ENCODE measurements around the gene PRSS33.
A peak's percentile ranks its signal among the peaks of the same experiment; 100 is the strongest.

Gene PRSS33

GRCh38 chr16:2757344-2757743 is 30.0 kb downstream of the PRSS33 start:
- DNase-seq, result no peak

GRCh38 chr16:2756288-2757015 is 30.9 kb downstream of the PRSS33 start:
- DNase-seq, result no peak

- DNase-seq, result no peak
Observed at GRCh38 chr16:2755158-2755557, 32.2 kb downstream of the PRSS33 start.

- no peak for DNase-seq
Observed at GRCh38 chr16:2753733-2754020, 33.7 kb downstream of the PRSS33 start.

GRCh38 chr16:2752850-2753732 is 34.3 kb downstream of the PRSS33 start:
- peak; percentile 84 for DNase-seq

GRCh38 chr16:2752035-2752849 is 35.1 kb downstream of the PRSS33 start, which contains the start of gene SRRM2:
Gene SRRM2 (plus strand): TSS chr16:2752638. CDS start chr16:2756365, 3,727 bp downstream.
- DNase-seq, result peak; percentile 95

GRCh38 chr16:2751577-2752034 is 35.8 kb downstream of the PRSS33 start:
- DNase-seq, result no peak

GRCh38 chr16:2749936-2750335 is 37.4 kb downstream of the PRSS33 start:
- DNase-seq, result no peak

- DNase-seq, result no peak
Observed at GRCh38 chr16:2749476-2749875, 37.9 kb downstream of the PRSS33 start.

GRCh38 chr16:2748757-2749455 is 38.5 kb downstream of the PRSS33 start:
- DNase-seq, result no peak

GRCh38 chr16:2745961-2746360 is 41.4 kb downstream of the PRSS33 start:
- no peak for DNase-seq

GRCh38 chr16:2745116-2745890 is 42.1 kb downstream of the PRSS33 start:
- no peak for DNase-seq

GRCh38 chr16:2744711-2745110 is 42.6 kb downstream of the PRSS33 start:
- DNase-seq, result no peak

- no peak for DNase-seq
Observed at GRCh38 chr16:2743007-2743810, 44.2 kb downstream of the PRSS33 start.

- DNase-seq, result no peak
Observed at GRCh38 chr16:2742323-2743006, 44.9 kb downstream of the PRSS33 start.

- no peak for DNase-seq
Observed at GRCh38 chr16:2741168-2741567, 46.2 kb downstream of the PRSS33 start.

GRCh38 chr16:2740476-2740875 is 46.9 kb downstream of the PRSS33 start:
- no peak for DNase-seq

GRCh38 chr16:2739625-2740430 is 47.5 kb downstream of the PRSS33 start:
- DNase-seq, result no peak

- DNase-seq, result no peak
Observed at GRCh38 chr16:2738615-2739014, 48.7 kb downstream of the PRSS33 start.
